GM12865 (cell line): ENCODE results near the gene ELP1.

Experiments used
- DNase-seq: peaks from one replicate; pipeline ENCODE4 v3.0.0; 2010; ENCODE audit warnings: low read depth
- H3K4me3 ChIP-seq: 2 replicates; pipeline ENCODE4 v1.5.1; 2011; ENCODE audit warnings: mild to moderate bottlenecking, low read depth, low read length, control low read depth
- CTCF ChIP-seq: IDR thresholded peaks from 2 replicates; pipeline ENCODE4 v1.5.1; 2011; ENCODE audit warnings: low read length, control low read depth, low read depth, inconsistent platforms; ENCODE audit not compliant: insufficient read depth; ENCODE audit errors: missing control alignments

ELP1 gene

DNA sequence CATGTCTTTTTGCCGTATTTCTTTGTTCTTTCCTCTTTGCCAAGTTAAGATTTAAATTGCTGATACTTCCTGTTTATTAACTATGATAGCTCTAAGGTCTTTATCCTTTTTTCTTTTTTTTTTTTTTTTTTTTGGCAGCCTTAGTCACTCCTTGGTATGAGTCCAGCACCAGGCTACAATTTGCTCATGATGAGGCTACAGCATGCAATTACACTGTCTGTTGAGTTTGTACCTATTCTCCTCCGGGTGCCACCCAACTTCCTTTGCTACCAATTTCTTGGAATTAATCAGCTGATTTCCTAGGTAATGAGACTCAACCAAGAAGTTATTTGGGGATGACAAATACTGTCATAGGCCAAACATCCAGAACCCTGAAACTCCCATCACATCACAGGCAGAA is 103.7 kb downstream of the ELP1 start:
- no peak for TF ChIP-seq CTCF
- no peak for DNase-seq
- H3K4me3 ChIP-seq = no peak overlapping the region

DNA sequence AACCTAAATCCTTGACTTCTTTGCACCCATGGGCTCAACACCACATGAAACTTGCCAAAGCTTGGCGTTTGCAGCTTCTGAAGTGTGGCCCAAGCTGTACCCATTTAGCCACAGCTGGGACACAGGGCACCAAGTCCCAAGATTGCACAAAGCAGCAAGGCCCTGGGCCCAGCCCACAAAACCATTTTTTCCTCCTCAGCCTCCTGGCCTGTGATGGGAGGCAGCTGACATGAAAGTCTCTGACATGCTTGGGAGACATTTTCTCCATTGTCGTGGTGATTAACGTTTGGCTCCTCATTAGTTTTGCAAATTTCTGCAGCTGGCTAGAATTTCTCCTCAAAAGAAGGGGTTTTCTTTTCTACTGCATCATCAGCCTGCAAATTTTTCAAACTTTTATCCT is 110.1 kb downstream of the ELP1 start:
- H3K4me3 ChIP-seq = no peak overlapping the region
- TF ChIP-seq CTCF = no peak
- no peak for DNase-seq
